HG02938 (cell line): ENCODE measurements around the gene GAS2L1.

Experiments used
- ATAC-seq: cut with Tn5 transposase; IDR thresholded peaks from one replicate; pipeline ENCODE4 v1.9.1; 2021; ENCODE audit warnings: mild to moderate bottlenecking, moderate library complexity; ENCODE audit not compliant: unreplicated experiment

GAS2L1 gene

DNA sequence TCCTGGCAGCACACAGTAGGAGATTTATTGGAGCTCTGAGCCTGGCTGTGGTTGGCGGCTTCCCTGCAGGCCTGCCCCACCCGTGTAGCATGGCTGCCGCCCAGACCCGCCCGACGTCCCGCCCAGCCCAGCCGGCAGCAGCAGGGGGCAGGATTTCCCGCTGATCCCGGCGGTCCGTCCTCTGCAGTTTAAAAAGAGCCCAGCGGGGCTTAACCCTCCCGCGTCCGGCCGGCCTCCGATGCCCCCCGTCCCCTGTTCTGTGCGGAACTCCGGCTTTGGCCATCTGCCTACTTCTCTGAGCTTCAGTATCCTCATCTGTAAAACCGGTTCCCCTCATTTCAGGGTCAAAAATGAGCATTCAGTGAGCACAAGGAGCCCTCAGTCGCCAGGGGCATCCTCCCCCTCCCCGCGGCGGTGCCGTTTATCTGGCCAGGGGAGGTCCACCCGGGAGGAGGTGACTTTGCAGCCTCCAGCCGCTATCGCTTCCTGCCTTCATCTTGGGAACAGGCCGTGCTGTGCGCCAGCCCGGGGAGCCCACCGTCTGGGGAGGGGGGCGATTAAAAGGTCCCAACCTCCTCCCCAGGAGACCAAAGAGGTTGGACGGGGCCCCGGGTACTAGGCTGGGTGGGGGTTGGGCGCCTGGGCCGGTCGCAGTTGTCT lies at the start of gene GAS2L1:
Gene GAS2L1, plus strand, starts transcription at position 476 of the 660 bp plus-strand sequence. CDS start 1,456 bp downstream, outside the sequence.
- ATAC-seq = no peak

DNA sequence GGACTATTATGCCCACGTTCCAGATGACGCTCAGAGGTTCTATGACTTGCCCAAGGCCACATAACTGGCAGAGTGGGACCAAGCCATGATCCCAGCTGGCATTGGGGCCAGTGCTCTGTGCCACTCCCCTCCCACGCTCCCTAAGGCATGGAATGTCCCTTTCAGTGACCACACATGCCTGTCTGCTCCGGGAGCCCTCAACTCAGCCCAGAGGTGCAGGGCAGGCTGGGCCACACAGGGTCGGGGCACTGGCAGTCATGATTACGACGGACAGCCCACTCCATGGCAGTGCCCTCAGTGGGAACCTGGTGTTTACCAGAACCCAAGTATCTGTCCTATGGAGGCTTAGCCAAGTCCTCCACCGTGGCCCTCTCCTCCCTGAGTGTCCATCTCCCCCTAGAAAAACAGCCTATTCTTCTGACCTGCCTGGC lies 48.7 kb upstream of the GAS2L1 start:
- ATAC-seq = no peak

DNA sequence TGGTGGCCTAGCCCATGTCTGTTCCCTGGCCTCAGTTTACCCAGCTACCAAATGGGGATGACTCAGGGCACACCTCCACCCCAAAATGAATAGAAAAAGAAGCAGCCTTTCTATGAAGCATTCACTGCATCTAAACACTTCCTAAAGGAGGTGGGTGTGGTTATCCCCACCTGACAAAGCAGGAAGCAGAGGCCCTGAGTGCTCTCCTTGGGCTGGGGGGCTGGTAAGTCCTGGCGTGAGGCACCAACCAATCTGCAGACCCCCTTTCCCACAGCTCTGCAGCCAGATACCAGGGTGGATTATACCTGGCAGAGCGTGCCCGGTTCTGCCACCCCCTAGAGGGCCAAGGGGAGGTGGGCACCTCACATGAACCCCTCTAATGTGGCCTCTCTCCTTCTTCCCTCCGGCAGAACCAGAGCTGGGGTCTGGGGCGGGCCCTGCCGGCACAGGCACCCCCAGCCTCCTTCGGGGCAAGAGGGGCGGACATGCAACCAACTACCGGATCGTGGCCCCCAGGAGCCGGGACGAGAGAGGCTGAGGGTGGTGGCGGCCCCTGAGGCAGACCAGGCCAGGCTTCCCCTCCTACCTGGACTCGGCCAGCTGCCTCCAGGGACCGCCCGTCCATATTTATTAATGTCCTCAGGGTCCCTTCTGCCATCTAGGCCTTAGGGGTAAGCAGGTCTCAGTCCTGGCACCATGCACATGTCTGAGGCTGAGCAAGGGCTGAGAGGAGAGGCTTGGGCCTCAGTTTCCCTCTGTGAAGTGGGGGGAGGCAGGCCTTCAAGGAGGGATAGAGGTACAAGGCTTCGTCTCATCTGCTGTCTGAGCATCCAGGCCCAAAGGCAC lies 47.8 kb upstream of the GAS2L1 start:
- no peak for ATAC-seq

DNA sequence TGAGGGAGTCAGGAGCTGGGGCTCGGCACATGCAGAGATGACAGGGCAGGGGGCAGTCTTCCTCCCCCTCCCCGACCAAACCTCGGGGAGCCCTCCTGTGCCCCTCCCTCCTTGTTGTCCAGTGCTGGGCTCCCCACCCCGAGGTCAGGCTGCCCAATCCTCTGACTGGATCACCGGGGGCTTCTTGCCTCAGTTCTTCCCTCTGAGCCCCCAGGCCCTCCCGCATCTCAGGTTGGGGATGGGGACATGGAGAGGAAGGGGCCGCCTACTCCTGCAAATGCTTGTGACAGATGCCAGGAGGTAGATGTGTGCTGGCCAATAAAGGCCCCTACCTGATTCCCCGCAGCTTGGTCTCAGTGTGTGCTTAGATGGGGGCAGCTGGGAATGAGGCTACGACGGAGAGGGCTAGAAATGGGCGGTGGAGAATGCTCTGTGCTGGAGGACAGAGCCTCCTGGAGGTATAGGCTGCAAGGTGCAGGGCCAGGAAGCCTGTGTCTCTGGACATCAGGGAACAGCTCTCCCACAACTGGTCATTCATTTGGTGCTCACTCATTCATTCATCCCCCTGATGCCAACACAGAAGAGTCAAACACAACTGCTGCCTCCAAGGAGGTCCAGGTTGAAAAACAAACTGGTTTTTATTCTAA lies 47.1 kb upstream of the GAS2L1 start:
- no peak for ATAC-seq

DNA sequence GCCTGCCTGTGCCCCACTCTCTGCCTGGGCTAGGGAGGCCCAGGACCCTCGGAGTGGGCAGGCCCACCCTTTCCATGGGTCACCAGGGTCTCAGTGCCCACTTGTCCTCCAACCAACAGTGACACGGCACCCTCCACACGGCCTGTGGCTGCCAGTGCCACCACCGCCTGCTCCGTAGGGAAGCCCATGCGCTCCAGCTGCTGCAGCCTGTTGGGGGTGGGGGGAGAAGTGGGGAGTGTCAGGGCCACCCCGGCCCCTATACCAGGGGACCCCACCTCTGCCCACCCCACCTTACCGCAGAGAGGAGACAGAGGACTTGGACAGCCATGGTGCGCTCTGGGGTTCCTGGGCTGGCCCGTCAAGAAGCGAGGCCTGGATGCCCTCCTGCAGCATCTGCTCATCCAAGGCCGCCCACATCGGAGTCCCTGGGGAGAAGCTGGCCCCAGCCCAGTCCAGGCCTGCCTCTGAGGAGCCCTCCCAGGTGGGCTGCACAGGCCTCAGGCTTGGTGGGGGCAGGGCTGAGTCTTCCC lies 46.4 kb upstream of the GAS2L1 start:
- no peak for ATAC-seq

DNA sequence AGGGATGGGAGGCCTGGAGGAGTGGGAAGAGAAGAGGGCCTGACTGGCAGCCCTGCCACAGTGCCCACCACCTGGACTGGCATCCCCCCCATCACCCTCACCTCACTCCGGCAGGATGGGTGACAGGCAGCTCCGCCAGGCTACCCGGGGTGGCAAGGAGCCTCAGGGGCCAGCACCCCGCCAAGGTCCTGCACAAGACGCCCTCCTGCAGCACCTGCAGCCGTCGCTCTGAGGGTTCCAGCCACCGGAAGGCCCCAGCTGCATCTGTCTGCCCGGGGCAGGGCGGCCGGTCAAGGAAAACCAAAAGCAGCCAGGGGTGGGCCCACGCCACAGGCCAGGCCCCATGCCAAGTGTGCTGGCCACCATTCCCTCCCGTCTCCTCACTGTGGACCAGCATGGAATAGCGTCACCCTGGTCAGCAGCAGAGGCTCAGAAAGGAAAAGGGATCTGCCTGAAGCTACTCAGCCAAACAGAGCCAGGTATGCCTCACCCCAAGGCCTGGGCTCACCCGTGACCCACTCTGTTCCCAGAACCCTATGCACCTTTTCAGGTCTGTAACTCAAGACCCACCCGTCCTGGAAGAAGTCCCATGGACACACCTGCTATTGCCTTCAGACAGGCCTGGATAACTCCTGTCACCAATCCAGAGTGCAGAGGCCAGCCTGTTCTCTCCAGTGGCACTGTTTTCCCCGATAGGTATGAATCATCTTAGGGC lies 45.7 kb upstream of the GAS2L1 start:
- no peak for ATAC-seq

DNA sequence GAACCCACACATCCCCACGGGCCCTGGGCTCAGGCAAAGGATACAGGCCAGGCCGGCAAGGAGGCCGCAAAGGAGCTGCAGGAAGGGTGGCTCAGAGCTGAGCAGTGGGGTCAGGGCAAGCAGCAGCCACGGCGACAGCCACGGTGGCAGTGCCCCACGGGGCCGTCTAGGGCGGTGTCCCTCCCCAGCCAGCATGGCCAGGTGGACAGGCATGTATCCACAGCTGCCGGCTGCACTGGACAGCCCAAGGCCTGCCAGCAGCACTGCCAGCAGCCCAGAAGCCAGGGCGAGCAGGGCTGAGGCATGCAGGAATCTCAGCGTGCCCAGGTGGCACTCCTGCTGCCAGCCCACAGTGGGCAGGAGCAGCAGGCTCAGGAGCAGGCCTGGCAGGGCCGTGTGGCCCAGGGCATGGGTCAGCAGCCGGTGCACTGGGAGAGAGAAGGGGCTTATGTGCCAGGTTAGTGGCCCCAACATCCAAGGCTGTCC lies 42.6 kb upstream of the GAS2L1 start:
- no peak for ATAC-seq

DNA sequence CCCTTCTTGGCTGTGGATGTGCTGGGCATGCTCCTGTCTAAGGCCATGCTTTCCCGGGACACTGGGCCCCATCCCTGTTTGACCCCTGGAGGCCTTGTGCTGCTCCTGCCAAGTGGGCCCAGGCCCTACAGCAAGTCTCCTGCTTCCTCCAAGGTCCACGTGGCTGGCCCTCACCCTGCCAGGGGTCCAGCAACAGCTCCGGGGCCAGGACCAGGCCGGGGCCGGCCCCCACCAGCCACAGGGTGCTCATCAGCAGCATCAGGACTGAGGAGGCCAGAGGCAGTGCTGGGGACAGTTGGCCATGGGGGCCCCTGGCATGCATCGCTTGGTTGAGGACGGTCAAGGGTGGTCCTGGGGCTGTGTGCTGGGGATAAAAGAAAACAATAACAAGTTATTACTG lies 41.1 kb upstream of the GAS2L1 start:
- no peak for ATAC-seq

DNA sequence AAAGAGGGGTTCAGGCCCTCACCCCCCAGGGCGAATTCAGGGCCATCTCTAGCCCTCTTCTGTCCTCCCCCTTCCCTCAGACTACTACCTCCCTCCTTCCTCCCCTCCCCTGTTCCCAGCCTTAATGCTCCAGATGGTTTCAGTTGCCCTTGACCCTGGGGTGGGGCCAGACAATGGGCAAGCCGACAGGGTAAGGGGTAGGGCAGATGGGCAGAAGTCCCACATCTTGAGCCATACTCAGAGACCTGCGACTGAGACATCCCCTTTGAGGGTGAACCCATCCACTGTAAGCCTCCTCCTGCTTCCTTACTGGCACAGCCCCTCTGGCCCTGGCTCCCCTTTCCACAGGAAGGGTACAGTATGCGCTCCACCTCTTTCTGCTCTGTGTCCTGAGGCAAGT lies 40.5 kb upstream of the GAS2L1 start:
- no peak for ATAC-seq

DNA sequence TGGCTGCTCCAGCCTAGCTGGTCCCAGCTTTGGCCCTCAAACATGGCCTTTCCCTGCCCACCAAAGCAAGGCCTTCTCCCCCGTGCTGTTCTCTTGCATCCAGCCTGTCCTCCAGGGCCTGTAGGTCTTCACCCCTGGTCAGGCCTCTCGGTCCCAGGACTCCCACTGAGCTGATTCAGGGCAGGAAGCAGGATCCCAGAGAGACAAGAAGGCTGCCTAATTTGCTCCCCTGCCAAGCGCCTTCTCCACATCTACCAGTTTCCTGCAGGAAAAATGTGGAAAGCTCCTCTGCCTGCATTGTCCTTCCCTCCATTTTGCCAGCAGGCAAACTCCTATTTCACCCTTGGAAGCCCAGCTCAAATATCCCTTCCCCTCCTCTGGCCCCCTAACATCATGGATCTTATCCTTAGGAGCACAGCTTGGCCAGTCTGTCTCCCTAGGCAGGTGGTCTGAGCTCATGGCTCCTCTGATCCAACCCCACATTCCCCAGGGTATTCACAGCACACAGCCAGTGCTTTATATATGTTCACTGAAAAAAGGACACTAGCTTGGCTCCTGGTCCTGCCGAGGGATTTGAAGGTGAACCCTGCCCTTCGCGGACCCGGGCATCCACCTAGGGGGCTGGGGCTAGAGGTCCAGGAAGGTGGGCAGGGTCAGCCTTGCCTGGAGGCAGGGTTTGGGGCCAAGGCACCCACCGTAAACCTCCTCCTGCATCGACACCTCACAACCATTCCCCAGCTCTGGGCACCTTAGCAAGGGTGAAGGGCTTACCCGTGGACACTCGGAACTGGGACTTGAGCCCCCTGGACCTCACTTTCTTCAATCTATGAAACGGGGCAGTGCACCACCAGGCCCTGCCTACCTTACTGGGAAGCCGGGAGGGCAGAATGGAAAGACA lies 39.6 kb upstream of the GAS2L1 start:
- ATAC-seq = no peak

DNA sequence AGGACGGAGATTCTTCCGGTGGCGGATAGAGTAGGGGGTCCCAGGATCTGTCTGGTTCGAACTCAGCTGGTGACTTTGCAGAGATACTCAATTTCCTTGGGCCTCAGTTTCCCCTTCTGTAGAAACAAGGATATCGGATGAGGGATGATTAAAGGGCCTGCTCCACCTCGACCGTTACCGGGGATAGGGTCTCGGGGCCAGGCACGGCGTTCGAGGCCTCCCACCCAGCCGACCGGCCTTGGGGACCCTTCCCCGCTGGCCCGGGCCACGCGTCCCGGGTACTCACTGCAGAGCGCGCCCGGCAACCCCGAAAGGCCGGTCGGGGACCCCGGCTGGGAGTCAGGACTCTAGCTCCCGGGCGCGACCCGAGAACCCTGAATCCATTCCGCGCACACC lies 39.0 kb upstream of the GAS2L1 start:
- ATAC-seq = no peak

DNA sequence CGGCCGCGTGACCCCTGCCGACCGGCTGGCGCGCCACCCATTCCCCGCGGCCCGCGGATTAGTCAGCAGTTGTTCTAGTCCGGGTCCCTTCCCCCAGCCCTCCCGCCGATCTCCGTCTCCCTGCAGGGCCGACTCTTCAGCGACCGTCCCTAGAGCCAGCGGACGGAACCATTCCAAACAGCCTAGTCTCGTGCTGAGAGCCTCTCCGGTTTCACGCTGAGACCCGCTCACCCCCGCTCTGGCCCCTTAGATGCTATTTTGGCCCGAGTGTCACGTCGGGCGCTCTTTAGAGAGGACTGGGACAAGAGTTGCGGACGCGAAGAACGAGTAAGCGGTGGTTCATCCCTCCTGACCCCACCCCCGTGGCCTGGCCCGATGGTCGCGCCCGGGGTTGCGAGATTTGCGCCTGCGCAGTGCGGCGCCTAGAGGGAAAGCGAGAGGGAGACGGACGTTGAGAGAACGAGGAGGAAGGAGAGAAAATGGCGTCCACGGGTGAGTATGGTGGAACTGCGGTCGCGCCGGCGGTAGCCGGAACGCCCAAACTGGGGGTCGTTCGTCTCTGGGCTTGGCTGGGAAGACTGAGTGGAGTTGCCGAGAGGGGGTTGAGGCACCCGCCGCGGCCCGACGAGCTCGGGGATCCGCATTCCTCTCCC lies 38.5 kb upstream of the GAS2L1 start, which contains the start of the genes EWSR1 and RHBDD3:
Gene EWSR1, plus strand, starts transcription at position 411 of the 653 bp plus-strand sequence. Its CDS starts 69 bp downstream, at position 480.
Gene RHBDD3, minus strand, starts transcription at position 124 of the 653 bp plus-strand sequence. CDS start 2,355 bp downstream, outside the sequence.
- peak; percentile 77 for ATAC-seq

DNA sequence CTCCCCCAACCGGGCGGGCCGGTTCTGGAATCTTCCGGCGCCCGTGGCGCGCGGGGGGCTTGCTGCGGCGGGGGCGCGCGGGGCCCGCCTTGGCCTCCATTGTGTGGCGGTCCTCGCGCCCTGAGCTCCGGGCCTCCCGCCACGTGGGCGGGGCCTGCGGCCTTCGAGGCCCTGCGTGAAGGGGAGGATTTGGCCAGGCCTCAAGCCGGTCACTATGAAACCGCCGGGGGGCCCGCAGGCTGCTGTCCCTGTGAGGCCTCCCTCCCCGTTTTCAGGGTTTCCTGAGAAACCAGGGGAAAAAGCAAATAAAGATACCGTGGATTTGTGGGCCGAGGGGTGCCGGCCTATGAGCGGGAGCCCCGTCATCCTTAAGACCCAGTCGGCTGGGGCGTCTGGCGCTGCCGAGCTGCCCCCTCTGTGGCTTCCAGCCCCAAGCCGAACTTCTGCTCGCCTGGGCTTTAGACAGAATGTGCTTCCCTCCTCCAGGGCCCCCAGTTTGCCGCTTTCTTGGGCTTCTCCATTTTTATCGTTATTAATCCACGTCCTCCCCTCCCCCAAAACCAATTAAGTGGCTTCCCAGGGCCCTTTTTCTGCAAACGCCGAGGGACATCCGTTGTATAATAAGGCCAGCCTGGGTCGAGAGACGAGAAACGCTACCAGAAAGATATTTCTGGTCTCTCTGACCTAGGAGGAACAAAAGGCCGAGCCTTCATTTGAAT lies 37.8 kb upstream of the GAS2L1 start:
- no peak for ATAC-seq

DNA sequence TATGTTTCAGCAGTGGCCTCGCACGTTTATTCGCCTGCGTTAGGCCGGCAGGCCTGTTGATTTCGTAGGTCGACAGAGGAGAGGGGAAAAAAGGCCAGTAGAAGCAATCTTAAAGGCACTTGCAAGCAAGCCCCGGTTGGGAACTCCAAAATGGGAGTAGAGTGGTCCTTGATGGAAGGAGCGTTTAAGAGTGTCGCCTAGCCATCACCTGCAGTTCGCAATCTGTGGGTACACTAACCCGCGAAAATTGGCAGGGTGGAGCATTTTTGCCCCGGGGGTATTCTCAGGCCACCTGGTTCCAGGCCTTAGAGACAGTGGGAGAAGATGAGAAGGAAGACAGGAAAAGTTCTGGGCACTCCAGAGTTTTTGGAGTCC lies 37.2 kb upstream of the GAS2L1 start:
- ATAC-seq = no peak

DNA sequence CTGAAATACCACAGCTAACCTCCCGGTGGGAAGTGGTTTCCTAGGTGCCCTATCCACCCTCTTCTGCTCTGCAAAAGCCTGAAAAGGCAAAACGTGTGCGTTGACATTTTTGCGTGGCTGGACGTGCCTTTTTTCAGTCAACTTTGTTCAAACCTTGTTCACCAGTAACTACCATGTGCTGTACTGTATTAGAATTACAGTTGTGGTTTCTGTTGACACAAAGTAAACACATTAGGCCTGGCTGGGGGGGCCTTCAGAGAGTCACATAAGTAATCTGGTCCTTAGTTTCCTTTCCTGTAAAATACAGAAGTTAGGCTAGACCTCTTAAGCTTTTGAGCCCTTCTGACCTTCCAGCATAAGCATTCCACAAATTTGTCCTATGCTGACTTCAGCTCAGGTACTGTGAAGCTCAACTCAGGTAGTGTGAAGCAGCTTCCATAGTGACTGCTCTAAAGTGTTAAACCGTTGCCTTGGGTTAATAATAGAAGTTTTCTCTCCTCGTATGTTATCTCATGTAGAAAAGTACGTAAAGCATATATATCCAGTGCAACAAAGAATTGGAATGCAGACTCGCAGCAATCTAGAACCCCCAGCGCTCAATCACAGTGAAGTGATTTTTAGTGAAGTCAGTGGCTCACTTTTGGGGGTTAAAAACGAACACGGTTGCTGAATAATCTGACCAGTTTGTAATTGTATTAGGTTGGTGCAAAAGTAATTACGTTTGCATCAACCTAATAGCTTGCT lies 36.5 kb upstream of the GAS2L1 start:
- no peak for ATAC-seq

DNA sequence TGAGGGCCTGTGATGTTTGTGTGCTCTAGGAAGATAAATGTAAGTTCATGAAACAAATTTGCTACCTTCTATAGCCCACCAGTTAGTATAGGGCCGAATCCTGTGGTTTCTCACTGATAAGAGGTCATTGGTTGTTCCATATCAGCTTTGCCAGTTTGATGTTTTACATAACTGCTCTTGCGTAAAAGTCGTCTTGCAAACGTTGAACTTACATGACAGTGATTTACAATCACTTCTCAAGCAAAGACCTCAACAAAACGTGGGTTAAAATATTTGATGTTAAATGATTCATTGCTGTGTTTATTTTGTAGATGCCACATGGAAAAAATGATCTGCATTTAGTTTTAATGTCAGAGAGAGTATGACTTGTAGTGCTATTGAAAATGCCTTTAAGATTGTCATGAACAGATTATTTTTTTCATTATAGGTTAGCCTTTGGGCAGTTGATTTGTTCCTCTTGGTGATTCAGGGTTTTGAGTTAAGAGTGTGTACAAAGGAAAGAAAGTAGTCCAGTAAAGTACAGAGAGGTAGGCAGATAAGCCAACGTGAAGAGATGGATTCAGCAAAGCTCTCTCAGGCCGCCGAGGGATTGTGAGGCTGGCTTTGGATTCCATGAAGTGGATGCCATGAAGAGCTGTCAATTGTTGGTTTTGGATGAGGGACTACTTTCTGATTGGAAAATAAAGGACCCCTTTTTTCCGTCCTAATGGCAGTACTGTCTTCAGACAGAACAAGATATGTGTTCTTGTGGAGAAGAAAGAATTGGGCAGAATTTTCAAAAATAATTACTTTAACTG lies 35.8 kb upstream of the GAS2L1 start:
- ATAC-seq = no peak

DNA sequence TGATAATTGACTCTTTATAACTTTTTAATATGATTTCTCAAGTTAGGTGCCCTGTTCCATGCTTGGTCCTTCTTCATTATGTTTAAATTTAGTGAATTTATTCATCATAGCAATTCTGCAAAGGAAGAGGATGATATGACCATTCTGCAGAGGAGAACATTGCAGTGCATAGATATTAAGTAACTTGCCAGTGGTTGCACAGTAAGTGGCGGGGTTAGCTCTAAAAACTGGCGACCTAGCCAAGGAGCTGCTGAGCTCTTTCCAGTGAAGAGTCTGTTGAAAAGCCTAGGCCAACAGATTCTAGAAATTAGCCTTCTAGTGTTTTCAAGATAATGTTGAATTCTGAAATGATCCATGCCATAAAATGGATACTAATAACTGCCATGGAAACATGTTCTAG lies 33.8 kb upstream of the GAS2L1 start:
- ATAC-seq = no peak
